Chondrocyte (in vitro differentiated cells): ENCODE results near the gene CLDN1. TPM values are rescaled to one million over a fixed set of nuclear protein-coding genes. Genes with fewer than 3 reads are reported as not detected.
"Not testable (repeated sequence)": the region's sequence is repeated elsewhere in the genome, so short reads cannot be mapped to it uniquely, and the experiment has no call there.

ENCODE experiments used
- DNase-seq: peaks from one replicate; pipeline ENCODE4 v3.0.0; 2021; ENCODE audit warnings: mixed read lengths, low spot score
- H3K27ac Mint-ChIP-seq: one replicate; pipeline ENCODE4 v1.8.0; 2021; ENCODE audit warnings: mild to moderate bottlenecking, moderate library complexity, mixed read lengths; ENCODE audit not compliant: unreplicated experiment
- H3K27me3 Mint-ChIP-seq: 2 replicates; pipeline ENCODE4 v1.8.0; 2021; ENCODE audit warnings: low read depth, mixed read lengths
- H3K36me3 Mint-ChIP-seq: 2 replicates; pipeline ENCODE4 v1.8.0; 2021; ENCODE audit warnings: low read depth, mixed read lengths
- H3K4me1 Mint-ChIP-seq: 2 replicates; pipeline ENCODE4 v1.8.0; 2021; ENCODE audit warnings: low read depth, mild to moderate bottlenecking, mixed read lengths
- H3K4me3 Mint-ChIP-seq: one replicate; pipeline ENCODE4 v1.8.0; 2021; ENCODE audit warnings: mild to moderate bottlenecking, moderate library complexity, mixed read lengths; ENCODE audit not compliant: unreplicated experiment
- H3K9me3 Mint-ChIP-seq: 2 replicates; pipeline ENCODE4 v1.8.0; 2021; ENCODE audit warnings: low read depth, mixed read lengths
- CTCF ChIP-seq: fragments of 200-600 bp; sonication (generic); IDR thresholded peaks from 2 replicates; pipeline ENCODE4 v1.5.0; 2021; ENCODE audit warnings: antibody characterized with exemption, mild to moderate bottlenecking, moderate library complexity
- total RNA-seq: library from RNA; stranded (reverse); gene quantifications from 3 replicates; pipeline ENCODE4 v1.2.1, GENCODE V29; 2021

Gene CLDN1
- total RNA-seq, 1 donor from 2014 or later, result 13.1 TPM

GRCh38 chr3:190279690-190280089 lies 42.6 kb downstream of the CLDN1 start:
- Mint-ChIP-seq H3K27ac (no peak overlapping the region), H3K9me3 (peaks cover 11% of the 10 kb centered on the region), H3K27me3 (peaks cover 1% of the 10 kb centered on the region), H3K36me3 (peaks cover 1% of the 10 kb centered on the region), H3K4me3 (no peak overlapping the region), H3K4me1 (peaks cover 11% of the 10 kb centered on the region)
- DNase-seq, result no peak
- no peak for TF ChIP-seq CTCF

GRCh38 chr3:190272747-190273146 lies 49.5 kb downstream of the CLDN1 start:
- Mint-ChIP-seq H3K4me1 (peaks cover 11% of the 10 kb centered on the region), H3K9me3 (no peaks in the 10 kb centered on the region), H3K4me3 (no peak overlapping the region), H3K36me3 (no peaks in the 10 kb centered on the region), H3K27me3 (peaks cover 1% of the 10 kb centered on the region), H3K27ac (no peak overlapping the region)
- no peak for DNase-seq
- no peak for TF ChIP-seq CTCF

- Mint-ChIP-seq H3K27ac (no peak overlapping the region), H3K27me3 (no peaks in the 10 kb centered on the region), H3K9me3 (no peaks in the 10 kb centered on the region), H3K4me3 (no peak overlapping the region), H3K36me3 (no peaks in the 10 kb centered on the region), H3K4me1 (peaks cover 30% of the 10 kb centered on the region)
- DNase-seq, result no peak
- no peak for TF ChIP-seq CTCF
These were observed 53.1 kb downstream of the CLDN1 start for GRCh38 chr3:190269101-190269500.

GRCh38 chr3:190267464-190267863 lies 54.8 kb downstream of the CLDN1 start:
- peaks cover 30% of the 10 kb centered on the region for H3K4me1 Mint-ChIP-seq
- not testable (repeated sequence) for H3K4me3 Mint-ChIP-seq, H3K36me3 Mint-ChIP-seq, H3K27ac Mint-ChIP-seq, H3K27me3 Mint-ChIP-seq, H3K9me3 Mint-ChIP-seq, DNase-seq

GRCh38 chr3:190266913-190267290 lies 55.3 kb downstream of the CLDN1 start:
- Mint-ChIP-seq H3K27me3 (no peaks in the 10 kb centered on the region), H3K27ac (no peak overlapping the region)
- DNase-seq, result no peak

More at GRCh38 chr3:190266913-190267290, 55.3 kb downstream of the CLDN1 start:
- no peak for TF ChIP-seq CTCF
- peaks cover 31% of the 10 kb centered on the region for H3K4me1 Mint-ChIP-seq
- no peak overlapping the region for H3K4me3 Mint-ChIP-seq
- no peaks in the 10 kb centered on the region for H3K36me3 Mint-ChIP-seq
- H3K9me3 Mint-ChIP-seq, result no peaks in the 10 kb centered on the region
